Measurements from ENCODE around the gene SLC35F6. TPM values are rescaled to one million over a fixed set of nuclear protein-coding genes. Genes with fewer than 3 reads are reported as not detected.
A peak's percentile ranks its signal among the peaks of the same experiment; 100 is the strongest.

The SLC35F6 gene
- polyA plus RNA-seq, 2 of the 4 experiments (the other 2 are of a cell fraction), result 41.3 to 46.9 TPM

DNA sequence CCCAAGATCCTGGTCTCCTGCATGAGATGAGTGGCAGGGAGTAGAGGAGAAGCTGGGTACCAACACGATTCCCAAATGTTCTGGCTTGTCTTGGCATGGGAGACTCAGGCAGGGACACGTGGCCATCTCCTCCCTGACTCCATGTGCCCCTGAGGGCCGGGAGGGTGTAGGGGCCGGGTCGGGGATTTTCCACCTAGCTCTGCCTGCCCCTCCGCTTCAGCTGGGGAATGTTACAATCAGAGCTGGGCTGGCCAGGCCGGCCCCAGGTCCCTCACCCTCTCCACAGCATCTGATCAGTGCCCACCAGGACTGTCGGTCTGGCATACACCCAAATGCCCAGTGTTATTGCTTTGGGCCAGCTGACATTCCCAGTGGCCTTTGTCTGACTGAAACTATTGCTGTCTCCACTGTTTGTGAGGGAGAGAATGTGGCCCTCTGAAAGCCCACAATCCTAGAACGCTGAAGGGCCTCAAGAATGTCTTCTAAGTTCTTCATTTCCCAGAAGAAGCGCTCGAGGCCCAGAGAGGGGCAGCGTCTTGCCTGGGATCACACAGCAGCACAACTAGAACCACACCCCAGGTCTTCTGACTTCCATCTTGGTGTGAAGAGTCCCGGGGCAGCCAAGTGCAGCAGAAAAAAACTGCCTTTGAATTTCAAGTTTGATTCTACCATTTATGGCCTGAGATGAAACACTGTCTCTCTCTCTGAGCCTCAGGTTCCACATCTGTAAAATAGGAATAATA is 48.4 kb upstream of the SLC35F6 start (continued):
- TF ChIP-seq, protein P1, sequence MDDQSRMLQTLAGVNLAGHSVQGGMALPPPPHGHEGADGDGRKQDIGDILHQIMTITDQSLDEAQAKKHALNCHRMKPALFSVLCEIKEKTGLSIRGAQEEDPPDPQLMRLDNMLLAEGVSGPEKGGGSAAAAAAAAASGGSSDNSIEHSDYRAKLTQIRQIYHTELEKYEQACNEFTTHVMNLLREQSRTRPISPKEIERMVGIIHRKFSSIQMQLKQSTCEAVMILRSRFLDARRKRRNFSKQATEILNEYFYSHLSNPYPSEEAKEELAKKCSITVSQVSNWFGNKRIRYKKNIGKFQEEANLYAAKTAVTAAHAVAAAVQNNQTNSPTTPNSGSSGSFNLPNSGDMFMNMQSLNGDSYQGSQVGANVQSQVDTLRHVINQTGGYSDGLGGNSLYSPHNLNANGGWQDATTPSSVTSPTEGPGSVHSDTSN (IDR thresholded peaks at IDR 0.05), result no peak
- no peak for TF ChIP-seq HDAC2 (IDR thresholded peaks at IDR 0.05)

DNA sequence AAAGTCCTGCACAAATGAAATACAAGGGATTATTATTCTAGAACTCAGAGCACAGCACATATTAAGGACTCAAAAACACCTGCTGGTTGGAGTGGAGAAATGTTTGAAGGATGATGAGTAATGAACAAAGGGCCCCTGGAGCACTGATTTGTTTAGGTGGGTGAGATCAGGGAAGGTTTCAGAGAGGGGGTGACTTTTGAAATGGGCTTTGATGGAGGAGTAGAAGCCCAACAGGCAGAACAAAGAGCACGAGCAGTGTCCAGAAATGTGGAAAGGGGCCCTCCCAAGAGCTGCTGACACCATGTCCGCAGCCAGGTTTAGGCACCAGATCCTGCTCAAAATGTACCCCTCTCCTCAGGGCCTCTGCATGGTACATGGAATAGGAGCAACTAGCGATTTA is 47.7 kb upstream of the SLC35F6 start:
- H3K4me2 ChIP-seq, result no peak overlapping the region
- 0 out of 2 replicates have a peak, but pooled peaks have one; percentile 7 for TF ChIP-seq KDM1A (IDR thresholded peaks at IDR 0.05; ENCODE audit: low read depth)
- TF ChIP-seq, protein P2, sequence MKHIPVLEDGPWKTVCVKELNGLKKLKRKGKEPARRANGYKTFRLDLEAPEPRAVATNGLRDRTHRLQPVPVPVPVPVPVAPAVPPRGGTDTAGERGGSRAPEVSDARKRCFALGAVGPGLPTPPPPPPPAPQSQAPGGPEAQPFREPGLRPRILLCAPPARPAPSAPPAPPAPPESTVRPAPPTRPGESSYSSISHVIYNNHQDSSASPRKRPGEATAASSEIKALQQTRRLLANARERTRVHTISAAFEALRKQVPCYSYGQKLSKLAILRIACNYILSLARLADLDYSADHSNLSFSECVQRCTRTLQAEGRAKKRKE (CRISPR knock-in tag; IDR thresholded peaks at IDR 0.05; ENCODE audit: low read depth), result no peak
- no peak for ATAC-seq
- ChIA-PET CTCF (interaction anchor here (1.0 to 2.2 kb wide), 4 partner anchors 9 to 227 kb away, joined by 3 to 9 read pairs (median 4); no protein-coding TSS in a partner anchor), POLR2A (no interaction called here)
- FAIRE-seq, result no peak
- WGBS (ENCODE audit: missing lambda C conversion rate), result 87% methylated on average over 3 of the region's 3 CpGs
- H3K27ac ChIP-seq, result peak overlapping the region; percentile 21 to 94; a peak in 5 of 6 replicates
- no peaks in the 10 kb centered on the region for H3K9me3 ChIP-seq
- H3K4me1 ChIP-seq, result peaks cover 63% of the 10 kb centered on the region
- no peak overlapping the region for H3K4me3 ChIP-seq
- no peak for DNase-seq (ENCODE audit: low read depth in 1 of 2, low spot score in 1 of 2)

DNA sequence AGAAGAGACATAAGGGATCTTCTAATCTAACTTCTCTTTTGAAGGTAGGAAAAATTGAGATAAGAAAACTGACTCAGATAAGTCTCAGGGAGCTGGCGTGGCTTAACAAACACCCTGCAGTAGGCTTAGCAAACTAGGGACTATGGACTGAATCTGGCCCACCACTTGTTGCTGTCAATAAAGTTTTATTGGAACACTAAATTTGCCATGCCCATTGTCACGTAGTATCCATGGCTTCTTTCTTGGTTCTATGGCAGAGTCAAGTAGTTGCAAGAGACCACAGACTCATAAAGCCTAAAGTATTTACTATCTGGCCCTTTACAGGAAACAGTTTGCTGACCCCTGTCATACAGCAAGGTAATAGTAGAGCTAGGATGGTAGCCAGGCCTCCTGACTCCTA is 47.3 kb upstream of the SLC35F6 start:
- no peak for FAIRE-seq
- WGBS (ENCODE audit: missing lambda C conversion rate), result 85% methylated on average over 2 of the region's 2 CpGs

More for the DNA sequence above, 47.3 kb upstream of the SLC35F6 start:
- H3K9me3 ChIP-seq, result no peaks in the 10 kb centered on the region
- no peak overlapping the region for H3K4me2 ChIP-seq
- no peak overlapping the region for H3K4me3 ChIP-seq
- H3K27ac ChIP-seq, result peak overlapping the region; percentile 31 to 94; a peak in 5 of 6 replicates
- peaks cover 64% of the 10 kb centered on the region for H3K4me1 ChIP-seq
- no peak for ATAC-seq
- TF ChIP-seq FOSB (CRISPR knock-in tag; IDR thresholded peaks at IDR 0.05) (no peak), CBX8 (IDR thresholded peaks at IDR 0.05) (no peak), MYC (IDR thresholded peaks at IDR 0.05; ENCODE audit: borderline replicate concordance, low read length) (no peak), HEYL (CRISPR knock-in tag; IDR thresholded peaks at IDR 0.05) (no peak), RCOR1 (IDR thresholded peaks at IDR 0.05; ENCODE audit: low read depth, low read length) (no peak), FOSL2 (IDR thresholded peaks at IDR 0.05) (no peak), FOSL2 (CRISPR knock-in tag; IDR thresholded peaks at IDR 0.05) (no peak), SREBF2 (IDR thresholded peaks at IDR 0.05) (no peak), ESRRA (IDR thresholded peaks at IDR 0.05; ENCODE audit: borderline replicate concordance, low read length) (no peak), RAD21 (conservative IDR thresholded peaks at IDR 0.05 in 1 of 2, IDR thresholded peaks at IDR 0.05 in 1 of 2) (no peak), JUNB (IDR thresholded peaks at IDR 0.05) (no peak), TFCP2L1 (CRISPR knock-in tag; IDR thresholded peaks at IDR 0.05) (no peak), SMC3 (IDR thresholded peaks at IDR 0.05) (no peak), BHLHE40 (IDR thresholded peaks at IDR 0.05; ENCODE audit: low read depth, low read length) (no peak), PHF8 (IDR thresholded peaks at IDR 0.05; ENCODE audit: borderline replicate concordance, low read depth) (no peak), KDM5A (IDR thresholded peaks at IDR 0.05) (no peak)
- TF ChIP-seq, protein P3, sequence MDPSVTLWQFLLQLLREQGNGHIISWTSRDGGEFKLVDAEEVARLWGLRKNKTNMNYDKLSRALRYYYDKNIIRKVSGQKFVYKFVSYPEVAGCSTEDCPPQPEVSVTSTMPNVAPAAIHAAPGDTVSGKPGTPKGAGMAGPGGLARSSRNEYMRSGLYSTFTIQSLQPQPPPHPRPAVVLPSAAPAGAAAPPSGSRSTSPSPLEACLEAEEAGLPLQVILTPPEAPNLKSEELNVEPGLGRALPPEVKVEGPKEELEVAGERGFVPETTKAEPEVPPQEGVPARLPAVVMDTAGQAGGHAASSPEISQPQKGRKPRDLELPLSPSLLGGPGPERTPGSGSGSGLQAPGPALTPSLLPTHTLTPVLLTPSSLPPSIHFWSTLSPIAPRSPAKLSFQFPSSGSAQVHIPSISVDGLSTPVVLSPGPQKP (IDR thresholded peaks at IDR 0.05; ENCODE audit: low read depth, low read length), result no peak
- TF ChIP-seq, protein P1 (IDR thresholded peaks at IDR 0.05), result no peak
- TF ChIP-seq, protein P4, sequence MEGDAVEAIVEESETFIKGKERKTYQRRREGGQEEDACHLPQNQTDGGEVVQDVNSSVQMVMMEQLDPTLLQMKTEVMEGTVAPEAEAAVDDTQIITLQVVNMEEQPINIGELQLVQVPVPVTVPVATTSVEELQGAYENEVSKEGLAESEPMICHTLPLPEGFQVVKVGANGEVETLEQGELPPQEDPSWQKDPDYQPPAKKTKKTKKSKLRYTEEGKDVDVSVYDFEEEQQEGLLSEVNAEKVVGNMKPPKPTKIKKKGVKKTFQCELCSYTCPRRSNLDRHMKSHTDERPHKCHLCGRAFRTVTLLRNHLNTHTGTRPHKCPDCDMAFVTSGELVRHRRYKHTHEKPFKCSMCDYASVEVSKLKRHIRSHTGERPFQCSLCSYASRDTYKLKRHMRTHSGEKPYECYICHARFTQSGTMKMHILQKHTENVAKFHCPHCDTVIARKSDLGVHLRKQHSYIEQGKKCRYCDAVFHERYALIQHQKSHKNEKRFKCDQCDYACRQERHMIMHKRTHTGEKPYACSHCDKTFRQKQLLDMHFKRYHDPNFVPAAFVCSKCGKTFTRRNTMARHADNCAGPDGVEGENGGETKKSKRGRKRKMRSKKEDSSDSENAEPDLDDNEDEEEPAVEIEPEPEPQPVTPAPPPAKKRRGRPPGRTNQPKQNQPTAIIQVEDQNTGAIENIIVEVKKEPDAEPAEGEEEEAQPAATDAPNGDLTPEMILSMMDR (IDR thresholded peaks at IDR 0.05), result no peak
- TF ChIP-seq, protein P5, sequence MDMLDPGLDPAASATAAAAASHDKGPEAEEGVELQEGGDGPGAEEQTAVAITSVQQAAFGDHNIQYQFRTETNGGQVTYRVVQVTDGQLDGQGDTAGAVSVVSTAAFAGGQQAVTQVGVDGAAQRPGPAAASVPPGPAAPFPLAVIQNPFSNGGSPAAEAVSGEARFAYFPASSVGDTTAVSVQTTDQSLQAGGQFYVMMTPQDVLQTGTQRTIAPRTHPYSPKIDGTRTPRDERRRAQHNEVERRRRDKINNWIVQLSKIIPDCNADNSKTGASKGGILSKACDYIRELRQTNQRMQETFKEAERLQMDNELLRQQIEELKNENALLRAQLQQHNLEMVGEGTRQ (IDR thresholded peaks at IDR 0.05), result no peak
- ChIA-PET CTCF (interaction anchor here (1.0 to 2.2 kb wide), 3 partner anchors 8 to 139 kb away, joined by 3 to 9 read pairs (median 5); no protein-coding TSS in a partner anchor), POLR2A (no interaction called here)
- no peak for DNase-seq (ENCODE audit: low read depth in 1 of 2, low spot score in 1 of 2)
